Nephron progenitor cell (in vitro differentiated cells): ENCODE measurements around the gene SLAMF9.

Experiments used
- DNase-seq: peaks from one replicate; pipeline ENCODE4 v3.0.0; 2021
- H3K27ac Mint-ChIP-seq: 2 replicates; pipeline ENCODE4 v1.8.0; 2021; ENCODE audit warnings: mild to moderate bottlenecking, moderate library complexity, mixed read lengths
- H3K27me3 Mint-ChIP-seq: 2 replicates; pipeline ENCODE4 v1.8.0; 2021; ENCODE audit warnings: mild to moderate bottlenecking, low read depth, mixed read lengths; ENCODE audit not compliant: poor library complexity
- H3K36me3 Mint-ChIP-seq: 2 replicates; pipeline ENCODE4 v1.8.0; 2021; ENCODE audit warnings: low read depth, mixed read lengths
- H3K4me1 Mint-ChIP-seq: 2 replicates; pipeline ENCODE4 v1.8.0; 2021; ENCODE audit warnings: mixed read lengths
- H3K4me3 Mint-ChIP-seq: 2 replicates; pipeline ENCODE4 v1.8.0; 2021; ENCODE audit warnings: mild to moderate bottlenecking, moderate library complexity, mixed read lengths
- H3K9me3 Mint-ChIP-seq: 2 replicates; pipeline ENCODE4 v1.8.0; 2021; ENCODE audit warnings: mild to moderate bottlenecking, moderate library complexity, mixed read lengths
- CTCF ChIP-seq: fragments of 200-600 bp; sonication (generic); IDR thresholded peaks from 2 replicates; pipeline ENCODE4 v1.5.0; 2021; ENCODE audit warnings: antibody characterized with exemption

The SLAMF9 gene

DNA sequence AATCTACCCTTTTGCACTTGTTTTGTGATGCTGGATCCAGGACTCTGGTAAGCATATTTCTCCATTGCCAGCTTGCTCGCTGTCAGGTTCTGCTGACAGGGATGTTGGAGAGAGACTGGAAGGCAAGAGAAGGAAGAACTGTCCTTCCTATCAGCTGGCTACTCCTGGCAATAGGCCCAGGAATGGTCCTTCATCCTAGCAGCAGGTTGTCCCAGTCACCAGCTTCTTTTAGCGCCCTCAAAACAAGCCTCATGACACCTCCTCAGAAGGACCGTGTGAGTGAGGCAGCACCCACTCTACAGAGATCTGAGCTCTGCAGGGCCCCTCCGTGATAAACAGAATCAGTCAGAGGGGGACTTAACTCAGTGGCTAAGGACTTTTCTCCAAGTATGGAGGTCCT, 33.1 kb upstream of the SLAMF9 start:
- peaks cover 10% of the 10 kb centered on the region for H3K9me3 Mint-ChIP-seq
- peaks cover 27% of the 10 kb centered on the region for H3K4me1 Mint-ChIP-seq
- no peak overlapping the region for H3K4me3 Mint-ChIP-seq
- H3K27me3 Mint-ChIP-seq: peaks cover 19% of the 10 kb centered on the region
- no peaks in the 10 kb centered on the region for H3K36me3 Mint-ChIP-seq
- no peak overlapping the region for H3K27ac Mint-ChIP-seq
- no peak for TF ChIP-seq CTCF
- no peak for DNase-seq

- Mint-ChIP-seq H3K36me3 (no peaks in the 10 kb centered on the region), H3K27me3 (peaks cover 19% of the 10 kb centered on the region), H3K4me3 (no peak overlapping the region), H3K27ac (no peak overlapping the region), H3K4me1 (peaks cover 32% of the 10 kb centered on the region), H3K9me3 (peaks cover 10% of the 10 kb centered on the region)
- DNase-seq: no peak
- TF ChIP-seq CTCF: no peak
These were observed 32.5 kb upstream of the SLAMF9 start for GRCh38 chr1:159986531-159986930.

- Mint-ChIP-seq H3K27me3 (peaks cover 19% of the 10 kb centered on the region), H3K36me3 (no peaks in the 10 kb centered on the region), H3K4me3 (no peak overlapping the region), H3K27ac (no peak overlapping the region), H3K9me3 (peaks cover 10% of the 10 kb centered on the region), H3K4me1 (peaks cover 32% of the 10 kb centered on the region)
- no peak for TF ChIP-seq CTCF
- no peak for DNase-seq
These were observed 32.1 kb upstream of the SLAMF9 start for GRCh38 chr1:159986093-159986492.

GRCh38 chr1:159985473-159985872, 31.4 kb upstream of the SLAMF9 start:
- peaks cover 10% of the 10 kb centered on the region for H3K9me3 Mint-ChIP-seq
- TF ChIP-seq CTCF: no peak
- no peak overlapping the region for H3K27ac Mint-ChIP-seq
- H3K4me1 Mint-ChIP-seq: peaks cover 32% of the 10 kb centered on the region
- H3K36me3 Mint-ChIP-seq: no peaks in the 10 kb centered on the region
- peaks cover 19% of the 10 kb centered on the region for H3K27me3 Mint-ChIP-seq
- H3K4me3 Mint-ChIP-seq: no peak overlapping the region
- no peak for DNase-seq

GRCh38 chr1:159983681-159984080, 29.6 kb upstream of the SLAMF9 start:
- no peak for TF ChIP-seq CTCF
- Mint-ChIP-seq H3K4me1 (peaks cover 32% of the 10 kb centered on the region), H3K27me3 (peaks cover 30% of the 10 kb centered on the region), H3K9me3 (peaks cover 10% of the 10 kb centered on the region), H3K4me3 (no peak overlapping the region), H3K27ac (no peak overlapping the region), H3K36me3 (no peaks in the 10 kb centered on the region)
- no peak for DNase-seq

GRCh38 chr1:159982280-159982679, 28.2 kb upstream of the SLAMF9 start:
- no peak for DNase-seq
- TF ChIP-seq CTCF: no peak
- Mint-ChIP-seq H3K27me3 (peaks cover 32% of the 10 kb centered on the region), H3K27ac (no peak overlapping the region), H3K4me1 (peaks cover 32% of the 10 kb centered on the region), H3K9me3 (peaks cover 10% of the 10 kb centered on the region), H3K36me3 (no peaks in the 10 kb centered on the region), H3K4me3 (no peak overlapping the region)
